ENCODE measurements around the gene LKAAEAR1. TPM values are rescaled to one million over a fixed set of nuclear protein-coding genes. Genes with fewer than 3 reads are reported as not detected.

Gene LKAAEAR1
- total RNA-seq, 1 donor, result 0.72 TPM

DNA sequence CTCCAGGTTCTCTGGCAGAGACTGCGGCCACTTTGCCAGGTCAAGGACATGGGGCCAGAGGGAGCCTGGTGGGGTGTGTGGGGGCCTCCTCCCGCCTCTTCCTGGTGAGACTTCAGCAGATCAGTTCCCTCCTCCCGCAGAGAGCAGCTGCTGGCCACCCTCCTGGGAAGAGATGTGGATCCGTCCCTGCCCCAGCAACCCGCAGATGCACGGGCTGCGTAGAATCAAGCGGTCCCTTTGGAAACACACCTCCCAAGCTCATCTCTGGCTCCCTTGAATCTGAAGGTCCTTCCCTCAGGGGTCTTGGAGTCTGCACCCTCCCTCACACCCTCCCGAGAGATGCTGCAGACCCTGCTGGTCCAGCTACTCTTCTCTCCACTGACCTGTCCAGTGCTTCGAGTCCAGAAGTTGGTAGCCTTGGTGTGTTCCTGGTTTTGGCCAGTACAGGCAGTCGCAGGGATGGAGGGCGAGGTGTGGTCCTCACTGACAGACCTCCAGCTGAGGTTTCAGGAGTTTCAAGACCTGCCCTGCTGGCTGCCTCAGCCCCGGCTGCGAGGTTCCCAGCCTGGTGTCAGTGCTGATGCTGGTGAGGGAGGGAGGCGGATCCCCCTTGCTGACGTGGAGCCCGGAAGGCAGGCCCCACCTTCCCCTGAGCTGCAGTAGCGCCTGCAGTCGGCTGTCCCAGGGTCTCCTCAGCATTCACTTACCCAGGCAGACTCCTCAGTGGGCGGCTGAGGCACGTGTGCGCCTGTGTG, 23.0 kb upstream of the LKAAEAR1 start, which contains the start of gene NPBWR2:
TSS of gene NPBWR2 (minus strand) at position 585 of the 755 bp plus-strand sequence. CDS start 734 bp downstream, outside the sequence.
- Histone ChIP-seq H3K36me3 (ENCODE audit: insufficient read depth, low read length) (no peaks in the 10 kb centered on the region), H3K27me3 (ENCODE audit: insufficient read depth, low read length) (peaks cover 20% of the 10 kb centered on the region), H3K4me3 (ENCODE audit: insufficient read depth, low read length) (no peak within 1 kb of the TSS), H2AFZ (ENCODE audit: low read length) (no peak within 1 kb of the TSS), H3K9me3 (ENCODE audit: low read depth, low read length) (no peaks in the 10 kb centered on the region), H4K20me1 (ENCODE audit: insufficient read depth, low read length) (no peaks in the 10 kb centered on the region), H3K4me1 (ENCODE audit: insufficient read depth, low read length) (no peaks in the 10 kb centered on the region), H3K27ac (ENCODE audit: low read depth, low read length) (no peak within 1 kb of the TSS), H3K4me2 (ENCODE audit: insufficient read depth, low read length) (no peak within 1 kb of the TSS), H3K79me2 (ENCODE audit: insufficient read depth, low read length) (no peaks in the 10 kb centered on the region)
- DNase-seq (ENCODE audit: insufficient read length, low spot score, missing footprints), result peak; percentile 83
- TF ChIP-seq, protein P1, sequence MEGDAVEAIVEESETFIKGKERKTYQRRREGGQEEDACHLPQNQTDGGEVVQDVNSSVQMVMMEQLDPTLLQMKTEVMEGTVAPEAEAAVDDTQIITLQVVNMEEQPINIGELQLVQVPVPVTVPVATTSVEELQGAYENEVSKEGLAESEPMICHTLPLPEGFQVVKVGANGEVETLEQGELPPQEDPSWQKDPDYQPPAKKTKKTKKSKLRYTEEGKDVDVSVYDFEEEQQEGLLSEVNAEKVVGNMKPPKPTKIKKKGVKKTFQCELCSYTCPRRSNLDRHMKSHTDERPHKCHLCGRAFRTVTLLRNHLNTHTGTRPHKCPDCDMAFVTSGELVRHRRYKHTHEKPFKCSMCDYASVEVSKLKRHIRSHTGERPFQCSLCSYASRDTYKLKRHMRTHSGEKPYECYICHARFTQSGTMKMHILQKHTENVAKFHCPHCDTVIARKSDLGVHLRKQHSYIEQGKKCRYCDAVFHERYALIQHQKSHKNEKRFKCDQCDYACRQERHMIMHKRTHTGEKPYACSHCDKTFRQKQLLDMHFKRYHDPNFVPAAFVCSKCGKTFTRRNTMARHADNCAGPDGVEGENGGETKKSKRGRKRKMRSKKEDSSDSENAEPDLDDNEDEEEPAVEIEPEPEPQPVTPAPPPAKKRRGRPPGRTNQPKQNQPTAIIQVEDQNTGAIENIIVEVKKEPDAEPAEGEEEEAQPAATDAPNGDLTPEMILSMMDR (IDR thresholded peaks at IDR 0.05; ENCODE audit: extremely low read depth, low read depth, low read length), result no peak

DNA sequence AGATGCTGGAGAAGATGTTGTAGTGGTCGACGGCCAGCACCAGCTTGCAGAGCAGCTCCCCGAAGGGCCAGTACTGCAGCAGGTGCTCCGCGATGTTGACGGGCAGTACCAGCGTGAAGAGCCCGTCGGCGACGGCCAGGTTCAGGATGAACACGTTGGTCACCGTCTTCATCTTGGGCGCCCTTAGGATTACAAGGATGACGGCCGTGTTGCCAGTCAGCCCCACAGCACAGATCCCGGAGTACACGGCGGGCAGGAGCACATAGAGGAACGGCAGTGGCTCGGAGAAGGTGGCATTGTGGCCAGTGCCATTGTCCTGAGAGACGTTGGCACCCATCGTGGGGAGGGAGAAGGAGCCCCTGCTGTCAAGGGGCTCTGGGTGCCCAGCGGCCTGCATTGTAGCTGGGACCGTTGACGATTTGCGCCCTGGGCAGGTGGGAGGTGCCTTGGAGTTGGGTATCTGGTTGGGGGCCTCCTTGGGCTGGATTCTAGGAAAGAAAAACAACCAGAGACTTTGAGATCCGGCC, 22.3 kb upstream of the LKAAEAR1 start:
- Histone ChIP-seq H3K79me2 (ENCODE audit: insufficient read depth, low read length) (no peaks in the 10 kb centered on the region), H3K9me3 (ENCODE audit: low read depth, low read length) (no peaks in the 10 kb centered on the region), H3K4me3 (ENCODE audit: insufficient read depth, low read length) (no peak overlapping the region), H3K27me3 (ENCODE audit: insufficient read depth, low read length) (peaks cover 25% of the 10 kb centered on the region), H3K4me1 (ENCODE audit: insufficient read depth, low read length) (no peaks in the 10 kb centered on the region), H3K4me2 (ENCODE audit: insufficient read depth, low read length) (no peak overlapping the region), H2AFZ (ENCODE audit: low read length) (no peak overlapping the region), H3K36me3 (ENCODE audit: insufficient read depth, low read length) (no peaks in the 10 kb centered on the region), H3K27ac (ENCODE audit: low read depth, low read length) (no peak overlapping the region), H4K20me1 (ENCODE audit: insufficient read depth, low read length) (no peaks in the 10 kb centered on the region)
- TF ChIP-seq, protein P1 (IDR thresholded peaks at IDR 0.05; ENCODE audit: extremely low read depth, low read depth, low read length), result no peak
- peak; percentile 76 for DNase-seq (ENCODE audit: insufficient read length, low spot score, missing footprints)

DNA sequence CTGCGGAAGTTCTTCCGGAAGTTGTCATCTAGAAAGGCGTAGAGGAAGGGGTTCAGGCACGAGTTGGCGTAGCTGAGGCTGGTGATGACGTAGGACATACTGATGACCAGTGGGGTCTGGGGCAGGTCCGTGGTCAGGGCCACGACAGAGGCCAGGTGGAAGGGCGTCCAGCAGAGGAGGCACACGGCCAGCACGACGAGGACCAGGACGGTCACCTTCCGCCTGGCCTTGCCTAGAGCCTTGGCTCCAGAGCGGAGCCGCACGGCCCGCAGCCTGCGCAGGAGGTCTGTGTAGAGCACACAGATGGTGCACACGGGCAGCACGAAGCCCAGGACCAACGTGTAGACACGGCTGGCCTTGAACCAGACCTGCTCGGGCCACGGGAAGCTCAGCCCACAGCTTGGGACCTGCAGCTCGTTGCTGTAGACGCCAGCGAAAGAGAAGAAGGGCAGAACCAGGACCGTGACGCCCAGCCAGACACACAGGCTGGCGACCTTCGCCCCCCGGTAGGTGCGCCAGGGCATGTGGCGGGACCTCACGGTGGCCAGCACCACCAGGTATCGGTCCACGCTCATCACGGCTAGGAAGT, 21.7 kb upstream of the LKAAEAR1 start:
- H3K9me3 ChIP-seq (ENCODE audit: low read depth, low read length), result no peaks in the 10 kb centered on the region
- TF ChIP-seq, protein P1 (IDR thresholded peaks at IDR 0.05; ENCODE audit: extremely low read depth, low read depth, low read length), result no peak
- H3K27ac ChIP-seq (ENCODE audit: low read depth, low read length), result no peak overlapping the region
- H3K4me1 ChIP-seq (ENCODE audit: insufficient read depth, low read length), result no peaks in the 10 kb centered on the region
- H3K79me2 ChIP-seq (ENCODE audit: insufficient read depth, low read length), result no peaks in the 10 kb centered on the region
- no peak overlapping the region for H3K4me3 ChIP-seq (ENCODE audit: insufficient read depth, low read length)
- DNase-seq (ENCODE audit: insufficient read length, low spot score, missing footprints), result peak; percentile 77
- no peaks in the 10 kb centered on the region for H4K20me1 ChIP-seq (ENCODE audit: insufficient read depth, low read length)
- H3K4me2 ChIP-seq (ENCODE audit: insufficient read depth, low read length), result no peak overlapping the region
- H3K27me3 ChIP-seq (ENCODE audit: insufficient read depth, low read length), result peaks cover 31% of the 10 kb centered on the region
- no peaks in the 10 kb centered on the region for H3K36me3 ChIP-seq (ENCODE audit: insufficient read depth, low read length)
- no peak overlapping the region for H2AFZ ChIP-seq (ENCODE audit: low read length)

Measured in osteoblast (primary cell).